DMS 273 (cell line): ENCODE data around the gene FMN1.

Experiments used
- DNase-seq: peaks from one replicate; lab custom pipeline; 2025; ENCODE audit not compliant: unreplicated experiment; lab: John Stamatoyannopoulos, UW

Gene FMN1

GRCh38 chr15:32802286-32802936 lies 392.1 kb downstream of the FMN1 start:
- DNase-seq: no peak

- DNase-seq: no peak
Measured at GRCh38 chr15:32799936-32800535, 394.5 kb downstream of the FMN1 start.

GRCh38 chr15:32796856-32797255 lies 397.7 kb downstream of the FMN1 start:
- no peak for DNase-seq

- DNase-seq: no peak
Measured at GRCh38 chr15:32794973-32795372, 399.5 kb downstream of the FMN1 start.

GRCh38 chr15:32792436-32792835 lies 402.1 kb downstream of the FMN1 start:
- no peak for DNase-seq

GRCh38 chr15:32790352-32790999 lies 404.0 kb downstream of the FMN1 start:
- DNase-seq: no peak

GRCh38 chr15:32787949-32788348 lies 406.6 kb downstream of the FMN1 start:
- no peak for DNase-seq

- DNase-seq: no peak
Measured at GRCh38 chr15:32786906-32787305, 407.6 kb downstream of the FMN1 start.

GRCh38 chr15:32784581-32784980 lies 409.9 kb downstream of the FMN1 start:
- DNase-seq: no peak

GRCh38 chr15:32781781-32782180 lies 412.7 kb downstream of the FMN1 start:
- DNase-seq: no peak

- DNase-seq: no peak
Measured at GRCh38 chr15:32778391-32779176, 415.9 kb downstream of the FMN1 start.

GRCh38 chr15:32775103-32775502 lies 419.4 kb downstream of the FMN1 start:
- no peak for DNase-seq

- no peak for DNase-seq
Measured at GRCh38 chr15:32774022-32774421, 420.5 kb downstream of the FMN1 start.

- DNase-seq: no peak
Measured at GRCh38 chr15:32767236-32767635, 427.3 kb downstream of the FMN1 start.

- DNase-seq: no peak
Measured at GRCh38 chr15:32766101-32766500, 428.4 kb downstream of the FMN1 start.

- no peak for DNase-seq
Measured at GRCh38 chr15:32765236-32765635, 429.3 kb downstream of the FMN1 start.

- no peak for DNase-seq
Measured at GRCh38 chr15:32763295-32763694, 431.2 kb downstream of the FMN1 start.

- DNase-seq: no peak
Measured at GRCh38 chr15:32757426-32757825, 437.1 kb downstream of the FMN1 start.

GRCh38 chr15:32750979-32751378 lies 443.5 kb downstream of the FMN1 start:
- no peak for DNase-seq

GRCh38 chr15:32747921-32748342 lies 446.6 kb downstream of the FMN1 start:
- DNase-seq: no peak

- DNase-seq: no peak
Measured at GRCh38 chr15:32746116-32746857, 448.2 kb downstream of the FMN1 start.
